GM19193 (cell line): ENCODE data around the gene ANKH.

Experiments used
- POLR2A ChIP-seq: IDR thresholded peaks from 4 replicates; pipeline ENCODE4 v1.6.1; 2011; ENCODE audit not compliant: insufficient read depth, insufficient read length; ENCODE audit errors: extremely low read depth

The ANKH gene

DNA sequence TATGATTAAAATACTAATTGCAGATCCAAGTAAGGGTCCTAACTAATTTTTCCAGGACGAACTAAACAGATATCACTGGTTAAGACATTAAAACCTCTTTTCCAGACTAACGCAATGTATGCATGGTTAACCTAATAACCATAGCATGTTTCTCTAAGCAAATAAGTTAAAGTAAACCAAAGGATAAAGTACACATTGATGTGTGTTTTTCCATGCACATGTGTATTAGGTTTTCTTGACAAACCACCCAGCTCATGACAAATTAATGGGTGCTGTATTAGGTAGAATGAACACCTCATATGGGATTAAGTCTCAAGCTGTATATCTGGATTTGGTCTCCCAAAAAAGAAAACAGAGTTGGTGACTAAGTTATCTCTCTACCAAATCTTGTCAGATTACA is 45.6 kb downstream of the ANKH start:
- TF ChIP-seq POLR2A = no peak

DNA sequence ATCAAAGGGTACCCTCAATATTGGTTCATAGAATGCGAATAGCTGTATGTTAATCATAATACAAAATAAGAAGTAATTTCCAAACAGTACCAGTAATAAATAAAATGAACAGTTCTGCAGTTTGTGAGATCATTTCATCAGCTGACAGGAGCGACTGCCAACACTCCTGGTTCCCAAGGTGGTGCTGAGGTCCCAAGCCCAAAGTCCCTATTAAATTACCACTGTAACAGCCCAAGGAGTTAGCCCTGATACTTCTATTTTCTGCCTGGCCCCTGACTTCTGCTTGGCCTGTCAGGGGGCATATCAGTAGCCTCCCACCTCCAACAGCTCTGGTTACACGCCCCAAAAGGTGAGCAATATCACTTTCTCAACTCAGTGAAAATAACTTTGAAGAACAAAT is 47.1 kb downstream of the ANKH start:
- no peak for TF ChIP-seq POLR2A

DNA sequence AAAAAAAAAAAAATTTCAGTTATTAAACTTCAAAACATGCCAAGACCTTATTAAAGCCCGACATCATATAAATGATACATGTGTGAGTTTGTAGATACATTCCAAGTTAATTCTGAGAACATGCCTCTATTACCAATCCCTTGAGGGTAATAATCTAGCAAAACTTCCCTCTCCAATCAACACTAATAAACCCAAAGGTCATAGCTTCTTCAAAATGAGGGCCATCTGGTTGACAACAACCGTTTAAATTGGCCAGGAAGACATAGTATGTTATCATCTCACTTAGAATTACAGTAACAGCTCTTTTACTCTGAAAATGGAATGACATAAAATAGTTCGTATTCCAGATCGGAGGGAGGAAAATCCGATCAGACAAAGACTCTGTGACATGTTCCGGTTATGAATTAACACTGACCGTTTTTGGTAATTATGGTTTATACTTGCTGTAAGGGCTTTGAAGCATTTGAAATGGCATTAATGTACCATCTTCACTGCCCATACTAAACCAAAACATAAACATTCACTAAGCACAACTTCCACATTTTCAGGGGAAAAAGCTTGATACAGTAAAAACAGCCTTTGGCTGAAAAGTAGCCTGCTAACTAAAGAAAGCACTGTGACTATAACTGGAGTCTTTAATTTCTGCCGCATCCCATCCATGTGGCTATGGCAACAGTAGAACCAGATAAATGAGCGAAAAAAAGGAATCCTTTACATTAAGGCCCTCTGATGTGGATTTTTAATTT is 50.3 kb downstream of the ANKH start:
- no peak for TF ChIP-seq POLR2A

DNA sequence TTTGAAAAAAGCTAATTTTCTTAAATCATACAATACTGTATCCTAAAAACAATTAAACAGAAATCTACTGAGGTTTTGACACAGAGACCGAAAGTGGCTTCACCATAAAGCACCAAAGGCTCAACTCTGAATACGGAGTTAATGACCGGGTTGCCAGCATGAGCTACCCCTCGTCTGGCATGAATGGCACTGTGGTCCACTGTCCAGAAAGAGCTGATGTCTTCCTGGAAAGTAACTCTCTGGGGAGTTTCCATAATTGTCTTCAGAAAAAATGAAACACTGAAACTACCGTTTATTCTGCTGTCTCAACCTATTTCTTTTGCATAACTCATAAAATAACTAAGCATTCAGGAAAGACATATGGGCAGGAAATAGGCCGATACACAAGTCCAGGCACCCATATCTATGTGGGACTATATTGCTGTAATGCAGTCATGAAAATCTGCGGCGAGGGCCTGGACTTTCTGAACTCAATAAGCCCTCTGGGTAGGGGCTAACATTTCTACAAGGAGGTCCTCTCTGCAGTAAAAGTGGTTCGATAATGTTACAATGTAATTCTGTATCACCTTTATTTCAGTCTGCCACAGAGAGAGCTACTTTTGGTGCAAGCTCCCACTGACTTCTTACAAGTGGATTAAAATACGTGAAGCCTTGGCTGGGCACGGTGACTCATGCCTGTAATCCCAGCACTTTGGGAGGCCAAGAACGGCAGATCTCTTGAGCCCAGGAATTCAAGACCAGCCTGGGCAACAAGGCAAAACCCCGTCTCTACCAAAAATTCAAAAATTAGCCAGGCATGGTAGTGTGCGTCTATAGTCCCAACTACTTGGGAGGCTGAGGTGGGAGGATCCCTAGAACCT is 52.4 kb downstream of the ANKH start:
- TF ChIP-seq POLR2A = no peak

DNA sequence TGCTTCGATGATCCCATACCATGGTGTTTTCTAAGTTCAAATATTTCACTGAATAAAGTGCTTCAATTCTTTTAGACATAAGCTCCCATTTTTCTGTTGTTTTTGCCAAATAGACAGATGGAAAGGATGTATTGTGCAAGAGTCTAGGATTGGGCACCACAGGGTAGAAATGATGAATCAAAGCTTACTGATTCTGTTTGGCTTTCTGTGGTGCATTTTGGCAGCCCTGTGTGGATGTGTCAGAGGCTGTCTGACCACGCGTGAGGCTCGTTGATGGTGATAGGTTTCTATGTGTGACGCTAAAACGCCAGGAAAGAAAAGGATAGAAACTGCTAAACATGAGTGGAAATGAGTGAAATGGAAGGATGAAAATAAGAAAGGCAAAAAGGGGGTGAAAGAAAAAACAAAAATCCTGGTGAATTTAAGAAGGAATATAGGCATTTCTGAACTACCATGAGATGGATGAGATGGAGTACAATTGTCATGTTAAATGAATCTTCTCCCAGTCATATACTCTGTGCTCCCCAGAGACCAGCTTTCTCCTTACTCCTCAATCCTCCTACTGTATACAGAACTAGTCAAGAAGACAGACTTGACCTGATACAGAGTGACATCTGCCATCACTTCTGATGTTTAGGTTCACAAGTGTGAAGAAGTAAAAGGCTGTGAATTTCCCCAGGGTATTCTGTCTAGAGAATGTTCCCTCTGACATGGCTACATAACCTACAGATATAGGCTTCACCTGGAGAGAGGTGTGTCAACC is 54.4 kb downstream of the ANKH start:
- TF ChIP-seq POLR2A = no peak

DNA sequence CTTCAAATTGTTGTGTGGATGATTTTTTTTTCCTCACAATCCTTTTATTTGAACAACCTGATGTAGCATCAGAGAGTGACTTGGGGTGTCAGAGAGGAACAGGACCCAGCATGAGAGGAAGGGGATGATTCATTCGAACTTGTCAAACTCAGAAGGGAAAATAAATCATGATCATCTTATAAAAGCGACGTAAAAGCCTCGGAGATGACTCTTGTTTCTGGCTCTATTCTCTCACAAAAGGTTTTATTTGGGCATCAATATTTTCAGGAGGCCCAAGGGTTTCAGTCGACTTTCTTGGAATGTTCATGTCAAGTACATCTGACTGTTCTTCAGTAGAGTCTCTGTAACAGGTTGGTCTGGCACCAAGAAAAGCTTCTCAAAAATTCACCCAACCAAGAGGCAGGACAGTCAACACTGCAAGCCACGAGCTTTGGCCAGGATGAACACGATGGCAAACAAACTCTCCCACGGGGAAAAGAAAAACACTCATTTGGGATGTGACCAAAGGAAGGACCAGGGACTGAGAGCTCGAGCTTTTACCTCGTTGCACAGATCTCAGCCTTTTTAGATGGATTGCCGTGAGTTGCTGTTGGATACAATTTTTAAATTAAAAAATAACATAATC is 55.1 kb downstream of the ANKH start:
- TF ChIP-seq POLR2A = no peak

DNA sequence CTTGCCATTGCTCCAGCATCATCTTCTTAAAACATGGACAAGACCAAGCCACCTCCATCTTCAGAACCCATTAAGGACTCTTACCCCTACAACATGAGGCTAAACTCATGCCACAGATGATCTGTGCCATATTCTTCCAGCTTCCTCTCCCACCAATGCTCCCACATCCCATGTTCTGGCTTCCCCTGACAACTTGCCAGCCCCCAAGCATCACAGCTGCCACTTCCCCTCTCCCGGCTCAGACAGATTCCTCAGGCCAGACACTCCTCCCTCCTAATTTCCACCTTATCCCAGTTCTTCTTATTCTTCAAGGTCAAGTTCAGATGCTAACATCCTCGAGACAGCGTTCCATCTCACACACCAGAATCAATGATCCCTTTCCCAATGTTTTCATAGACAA is 57.8 kb downstream of the ANKH start:
- TF ChIP-seq POLR2A = no peak

DNA sequence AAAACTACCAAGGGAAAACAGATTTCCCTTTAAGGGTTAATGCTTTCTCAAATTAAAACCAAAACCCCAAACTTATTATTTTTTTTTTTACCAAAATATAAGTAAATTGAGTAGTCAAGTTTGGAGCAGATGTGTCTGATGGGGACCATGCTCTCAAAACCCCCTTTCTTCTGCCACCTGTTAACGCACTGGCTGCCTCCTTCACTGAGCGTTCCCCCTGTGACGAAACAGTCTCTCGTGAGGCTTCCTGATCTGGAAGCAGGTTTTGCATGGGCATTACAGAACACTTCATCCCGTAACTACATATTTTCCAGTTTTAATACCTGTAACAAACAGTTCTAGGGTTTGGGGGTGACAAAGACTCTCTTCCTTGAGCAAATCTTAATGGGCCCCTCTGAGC is 59.4 kb downstream of the ANKH start:
- no peak for TF ChIP-seq POLR2A

DNA sequence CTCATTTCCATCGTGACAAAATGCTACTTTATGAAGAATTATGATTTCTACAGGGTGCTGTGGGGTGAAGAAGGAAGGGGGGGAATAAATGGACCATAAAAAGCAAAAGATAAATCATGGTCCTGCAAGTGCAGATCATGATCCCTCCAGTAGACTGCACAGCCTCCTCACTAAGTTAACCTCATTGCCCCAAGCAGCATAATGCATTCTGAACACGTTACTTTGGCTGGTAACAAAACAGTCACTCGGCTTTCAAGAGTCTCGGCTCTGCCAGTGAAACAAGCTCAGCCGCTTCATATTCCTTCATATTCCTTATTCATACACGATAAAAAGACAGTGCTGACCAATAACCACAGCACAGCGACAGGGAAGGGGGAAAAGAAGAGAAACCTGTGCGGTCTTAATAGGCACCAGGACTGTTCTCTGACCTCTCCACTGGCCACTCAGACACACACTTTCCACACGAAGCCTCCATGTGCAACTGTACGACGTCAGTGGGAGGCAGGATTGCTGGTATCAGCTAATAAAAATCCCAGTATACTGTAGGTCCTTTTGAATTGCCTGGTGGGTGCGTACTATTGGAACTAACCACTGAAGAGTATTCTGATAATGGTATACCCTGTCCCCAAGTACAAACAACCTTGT is 60.5 kb downstream of the ANKH start:
- TF ChIP-seq POLR2A = no peak

DNA sequence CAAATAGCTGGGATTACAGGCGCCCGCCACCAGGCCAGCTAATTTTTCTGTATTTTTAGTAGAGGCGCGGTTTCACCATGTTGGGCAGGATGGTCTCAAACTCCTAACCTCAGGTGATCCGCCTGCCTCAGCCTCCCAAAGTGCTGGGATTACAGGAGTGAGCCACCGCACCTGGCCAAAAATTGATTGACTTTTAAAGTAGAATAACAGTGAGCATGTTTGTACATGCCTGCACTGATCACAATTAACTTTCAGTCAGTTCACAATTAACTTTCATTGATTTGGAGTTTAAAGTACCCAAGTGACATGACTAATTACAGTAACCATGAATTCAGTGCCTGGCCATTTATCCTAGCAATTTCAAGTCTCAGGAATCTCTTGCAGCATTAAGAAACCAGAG is 61.3 kb downstream of the ANKH start:
- TF ChIP-seq POLR2A = no peak

DNA sequence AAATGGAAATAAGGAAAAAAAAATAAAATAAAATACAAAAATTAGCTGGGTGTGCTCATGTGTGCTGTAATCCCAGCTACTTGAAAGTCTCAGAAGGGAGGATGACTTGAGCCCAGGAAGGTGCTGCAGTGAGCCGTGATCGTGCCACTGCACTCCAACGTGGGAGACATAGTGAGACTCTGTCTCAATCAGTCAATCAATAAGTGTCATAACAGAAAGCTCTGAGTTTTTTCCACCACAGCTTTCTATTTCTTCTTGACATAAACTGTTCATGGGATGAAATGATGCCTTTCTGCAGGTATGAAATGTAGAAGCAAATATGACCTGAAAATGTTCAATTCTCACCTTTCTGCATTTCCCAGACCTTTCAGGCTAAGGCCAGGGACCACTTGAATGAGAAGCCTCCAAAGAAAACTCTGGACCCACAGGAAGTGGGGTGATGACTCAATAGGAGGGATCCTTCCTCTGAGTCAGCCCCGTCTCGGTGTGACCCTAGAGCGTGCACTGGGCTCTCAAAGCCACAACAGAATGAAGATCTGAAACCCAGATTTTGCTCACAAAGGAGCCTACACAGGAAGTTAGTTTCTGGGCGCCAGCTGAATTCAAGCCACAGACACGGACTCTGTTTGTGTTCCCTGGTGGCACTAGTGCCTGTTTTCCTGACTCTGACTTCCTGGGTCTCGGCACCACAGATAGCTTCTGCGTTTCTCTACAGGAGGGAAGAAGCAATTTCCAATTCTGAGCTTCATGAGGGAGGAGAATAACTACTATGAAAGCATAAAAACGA is 62.0 kb downstream of the ANKH start:
- no peak for TF ChIP-seq POLR2A

DNA sequence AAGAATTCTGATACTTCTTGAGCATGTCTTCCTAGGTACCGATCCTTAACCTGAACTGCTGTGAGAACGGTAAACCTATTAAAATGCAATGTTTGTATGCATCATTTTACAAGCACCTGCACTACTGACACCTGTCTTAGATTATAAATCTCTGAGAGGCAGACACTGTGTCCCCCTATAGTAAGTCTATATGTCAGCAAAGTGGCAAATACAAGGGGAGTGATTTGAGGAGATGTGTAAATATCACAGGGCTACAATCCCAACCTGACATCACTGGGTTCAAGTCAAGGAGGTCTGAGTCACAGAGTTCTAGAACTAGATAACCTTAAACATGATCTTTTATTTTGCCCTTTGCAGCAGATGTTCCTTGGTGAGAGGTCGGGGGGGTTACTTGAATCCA is 64.1 kb downstream of the ANKH start:
- no peak for TF ChIP-seq POLR2A

DNA sequence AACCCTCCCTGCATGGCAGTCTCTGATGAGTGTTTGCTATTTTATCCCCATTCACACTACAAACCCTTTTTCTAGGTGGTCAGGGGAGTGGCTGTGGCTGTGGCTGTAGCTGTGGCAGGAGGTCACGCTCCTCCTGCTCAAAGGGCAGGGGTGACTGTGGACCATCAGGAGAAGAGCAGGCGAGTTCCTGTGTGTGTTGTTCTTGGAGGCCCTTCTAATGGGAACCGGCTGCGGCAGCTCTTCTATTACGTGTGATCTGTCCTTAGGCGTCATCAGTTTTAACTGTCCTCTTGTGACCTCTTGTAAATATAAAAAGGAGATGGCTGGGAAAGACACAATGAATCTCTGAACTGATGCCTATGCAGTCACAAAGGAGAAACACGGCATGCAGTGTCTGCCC is 65.1 kb downstream of the ANKH start:
- TF ChIP-seq POLR2A = no peak

DNA sequence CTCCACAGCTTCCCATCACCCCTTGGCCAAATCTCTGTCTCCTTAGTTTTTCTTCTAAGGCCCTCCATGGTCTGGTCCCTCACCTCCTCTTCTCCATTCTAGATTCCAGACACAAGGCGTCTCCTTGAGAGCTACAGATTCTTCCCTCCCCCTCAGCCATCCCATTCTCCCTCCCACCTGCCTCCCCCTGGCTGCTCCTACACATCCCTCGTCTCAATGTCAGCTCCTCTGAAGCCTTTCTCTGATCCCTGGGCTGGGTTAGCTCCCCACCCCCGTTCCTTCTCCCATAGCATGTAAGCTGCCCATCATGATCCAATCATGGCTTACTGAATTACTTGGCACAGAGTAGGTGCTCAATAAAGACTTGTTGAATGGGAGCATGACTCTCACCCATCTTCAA is 69.0 kb downstream of the ANKH start:
- TF ChIP-seq POLR2A = no peak
